Transverse colon (tissue), 4 donors: ENCODE measurements around the gene C1QL3. TPM values are rescaled to one million over a fixed set of nuclear protein-coding genes. Genes with fewer than 3 reads are reported as not detected.

Source experiments
- DNase-seq: peaks from one replicate; pipeline ENCODE4 v3.0.0-alpha.2; 2019
- H3K27ac ChIP-seq, 4 donors: fragments of 200-600 bp; sonication (generic); 2 replicates each; pipeline ENCODE4 v1.5.1; 2016 to 2018; ENCODE audit warnings: inconsistent platforms in 4 of 4
- H3K27me3 ChIP-seq: fragments of 200-600 bp; sonication (generic); 2 replicates; pipeline ENCODE4 v1.5.1; 2017; ENCODE audit warnings: inconsistent platforms
- H3K36me3 ChIP-seq, 4 donors: fragments of 200-600 bp; sonication (generic); 2 replicates each; pipeline ENCODE4 v1.5.1; 2017 to 2019; ENCODE audit warnings: inconsistent platforms in 4 of 4
- H3K4me1 ChIP-seq, 4 donors: fragments of 200-600 bp; sonication (generic); 2 replicates each; pipeline ENCODE4 v1.5.1; 2017 to 2020; ENCODE audit warnings: inconsistent platforms in 4 of 4
- H3K4me3 ChIP-seq, 4 donors: fragments of 200-600 bp; sonication (generic); 1 replicate in 1 of 4; 2 replicates in 3 of 4; pipeline versions ENCODE4 v1.5.1 to v1.6.1; 2017 to 2019; ENCODE audit warnings: inconsistent platforms in 4 of 4
- H3K9me3 ChIP-seq, 2 donors: fragments of 200-600 bp; sonication (generic); 2 replicates each; pipeline ENCODE4 v1.5.1; 2017 to 2019; ENCODE audit warnings: inconsistent platforms in 2 of 2
- EP300 ChIP-seq: sonication (generic); formaldehyde crosslinking; IDR thresholded peaks from one replicate; pipeline ENCODE4 v1.6.1; 2017; ENCODE audit warnings: antibody characterized with exemption, low read depth
- POLR2A ChIP-seq: fragments of 450-650 bp; IDR thresholded peaks from one replicate; pipeline ENCODE4 v1.6.1; 2016; ENCODE audit warnings: antibody characterized with exemption, mild to moderate bottlenecking, moderate library complexity
- POLR2AphosphoS5 ChIP-seq, 3 donors: sonication (generic); formaldehyde crosslinking; IDR thresholded peaks; one replicate each; pipeline ENCODE4 v1.6.1; 2016; ENCODE audit warnings: antibody characterized with exemption in 3 of 3
- WGBS, 2 donors: methylation state at CpG; one replicate each; pipeline ENCODE4 v1.1.5; 2018; ENCODE audit warnings: low coverage in 1 of 2; 5-methylcytosine and 5-hydroxymethylcytosine counted together
- in situ Hi-C, 4 donors: fragments of 200-750 bp; cut with MboI; loops; one replicate each; pipeline versions ENCODE4 v1.15.0 to v1.15.1; 2017; ENCODE audit warnings: low sequenced_read_pairs in 3 of 4, low pct_ligation_motif_present in 1 of 4, low pct_unique_long_range_greater_than_20kb in 1 of 4
- intact Hi-C: fragments of 100-400 bp; cut with DNase I; formaldehyde crosslinking; loops from one replicate; pipeline ENCODE4 v1.15.1; 2023; ENCODE audit warnings: low total_unique reads
- total RNA-seq, 4 donors: library from RNA; depleted of rRNA; stranded (reverse); fragments of >200 nt; gene quantifications; one replicate each; pipeline ENCODE4 v1.1.0, GENCODE V29; 2016
- TF ChIP-seq, protein P1 (sequence below), 5 experiments: fragments of 200-600 bp in 3 of 5; fragments of 450-650 bp in 2 of 5; sonication (generic) in 3 of 5; IDR thresholded peaks; 1 replicate in 2 of 5; 2 replicates in 3 of 5; pipeline ENCODE4 v1.5.1; 2016 to 2017; ENCODE audit warnings: antibody characterized with exemption in 5 of 5, inconsistent platforms in 3 of 5, mild to moderate bottlenecking in 2 of 5, moderate library complexity in 1 of 5

Gene C1QL3
- total RNA-seq, 4 donors from 2014 or later = not detected

DNA sequence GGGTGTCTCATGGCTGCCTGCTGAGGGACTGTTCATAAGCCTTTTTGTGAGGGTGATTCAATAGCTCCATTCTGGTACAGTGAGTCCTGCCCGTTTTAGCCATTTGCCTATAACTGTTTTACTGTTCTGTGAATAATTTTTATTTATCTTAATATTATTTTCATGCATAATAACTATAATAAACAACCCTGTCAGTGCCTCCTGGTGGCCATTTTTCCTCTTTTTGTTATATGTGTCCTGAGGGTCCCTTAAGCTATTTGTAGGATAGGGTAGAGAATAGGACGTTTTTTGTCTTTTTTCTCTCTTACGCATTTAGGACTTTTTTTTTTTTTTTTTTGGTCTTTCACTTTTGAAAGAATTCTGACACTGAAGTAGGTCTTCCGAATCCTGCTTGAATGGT, 2.9 kb downstream of the C1QL3 start:
- intact Hi-C loops (no loop called here), in situ Hi-C loops (loop anchor here in 1 of 4 donors (25.0 kb wide), 1 partner anchor 632 kb away; no protein-coding TSS in a partner anchor)
- Histone ChIP-seq H3K4me1 (peaks cover 5 to 25% (median 20%) of the 10 kb centered on the region in 4 donors), H3K27ac (no peak overlapping the region), H3K9me3 (no peaks in the 10 kb centered on the region), H3K36me3 (no peaks in the 10 kb centered on the region), H3K27me3 (peaks cover 49% of the 10 kb centered on the region), H3K4me3 (no peak overlapping the region)
- no peak for DNase-seq
- TF ChIP-seq EP300 (no peak), POLR2AphosphoS5 (IDR thresholded peaks at IDR 0.05) (no peak), POLR2A (no peak)
- TF ChIP-seq, protein P1, sequence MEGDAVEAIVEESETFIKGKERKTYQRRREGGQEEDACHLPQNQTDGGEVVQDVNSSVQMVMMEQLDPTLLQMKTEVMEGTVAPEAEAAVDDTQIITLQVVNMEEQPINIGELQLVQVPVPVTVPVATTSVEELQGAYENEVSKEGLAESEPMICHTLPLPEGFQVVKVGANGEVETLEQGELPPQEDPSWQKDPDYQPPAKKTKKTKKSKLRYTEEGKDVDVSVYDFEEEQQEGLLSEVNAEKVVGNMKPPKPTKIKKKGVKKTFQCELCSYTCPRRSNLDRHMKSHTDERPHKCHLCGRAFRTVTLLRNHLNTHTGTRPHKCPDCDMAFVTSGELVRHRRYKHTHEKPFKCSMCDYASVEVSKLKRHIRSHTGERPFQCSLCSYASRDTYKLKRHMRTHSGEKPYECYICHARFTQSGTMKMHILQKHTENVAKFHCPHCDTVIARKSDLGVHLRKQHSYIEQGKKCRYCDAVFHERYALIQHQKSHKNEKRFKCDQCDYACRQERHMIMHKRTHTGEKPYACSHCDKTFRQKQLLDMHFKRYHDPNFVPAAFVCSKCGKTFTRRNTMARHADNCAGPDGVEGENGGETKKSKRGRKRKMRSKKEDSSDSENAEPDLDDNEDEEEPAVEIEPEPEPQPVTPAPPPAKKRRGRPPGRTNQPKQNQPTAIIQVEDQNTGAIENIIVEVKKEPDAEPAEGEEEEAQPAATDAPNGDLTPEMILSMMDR (IDR thresholded peaks at IDR 0.05) = no peak
- 75 to 80% methylated on average over 3 to 4 of the region's 4 CpGs for WGBS, 2 donors

DNA sequence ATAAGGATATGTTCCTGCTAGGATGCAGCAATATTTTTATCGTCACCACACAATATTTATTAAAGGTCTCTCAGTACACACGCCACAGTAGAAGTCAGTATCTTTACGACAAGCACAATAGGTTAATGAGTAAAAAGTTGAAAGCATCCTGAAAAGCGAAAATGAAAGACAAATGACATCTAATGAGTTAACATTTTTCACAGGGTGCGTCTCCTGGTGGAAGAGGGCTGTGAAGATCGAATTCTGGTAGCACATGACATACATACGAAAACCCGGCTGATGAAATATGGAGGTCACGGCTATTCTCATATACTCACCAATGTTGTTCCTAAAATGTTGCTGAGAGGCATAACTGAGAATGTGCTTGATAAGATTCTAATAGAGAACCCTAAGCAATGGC, 10.8 kb downstream of the C1QL3 start:
- Histone ChIP-seq H3K4me1 (no peaks in the 10 kb centered on the region), H3K4me3 (no peak overlapping the region), H3K36me3 (no peaks in the 10 kb centered on the region), H3K27me3 (no peaks in the 10 kb centered on the region), H3K27ac (no peak overlapping the region), H3K9me3 (no peaks in the 10 kb centered on the region)
- in situ Hi-C loops (loop anchor here in 1 of 4 donors (25.0 kb wide), 1 partner anchor 624 kb away; no protein-coding TSS in a partner anchor), intact Hi-C loops (no loop called here)
- TF ChIP-seq POLR2A (no peak), POLR2AphosphoS5 (IDR thresholded peaks at IDR 0.05) (no peak), EP300 (no peak)
- TF ChIP-seq, protein P1 (IDR thresholded peaks at IDR 0.05) = no peak
- DNase-seq = no peak
- WGBS, 2 donors = 75 to 94% methylated on average over 5 to 9 of the region's 9 CpGs

DNA sequence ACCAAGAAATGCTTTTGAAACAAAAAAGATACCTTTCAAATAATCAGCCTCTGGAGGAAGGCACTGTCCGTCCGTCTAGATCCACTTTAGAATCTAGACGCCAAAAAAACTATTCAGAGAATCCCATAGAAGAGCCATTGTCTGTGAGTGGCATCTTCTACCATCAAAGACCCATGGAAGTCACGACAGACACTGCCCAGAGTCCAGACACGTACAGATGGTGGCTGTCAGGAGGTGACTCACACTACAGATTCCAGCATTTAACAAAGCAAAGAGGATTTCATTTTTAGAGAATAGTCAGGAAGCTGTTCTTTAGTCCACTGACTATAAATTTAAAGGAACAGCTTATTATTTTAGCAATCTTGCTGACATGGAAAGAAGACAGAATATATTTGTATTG, 11.7 kb downstream of the C1QL3 start:
- H3K27me3 ChIP-seq = no peaks in the 10 kb centered on the region
- H3K27ac ChIP-seq = no peak overlapping the region
- in situ Hi-C loops (loop anchor here in 1 of 4 donors (25.0 kb wide), 1 partner anchor 623 kb away; no protein-coding TSS in a partner anchor), intact Hi-C loops (no loop called here)
- 85 to 88% methylated on average over 5 of the region's 5 CpGs for WGBS, 2 donors
- H3K4me3 ChIP-seq = no peak overlapping the region
- TF ChIP-seq, protein P1 (IDR thresholded peaks at IDR 0.05) = no peak
- TF ChIP-seq EP300 = no peak
- TF ChIP-seq POLR2AphosphoS5 (IDR thresholded peaks at IDR 0.05) = no peak
- TF ChIP-seq POLR2A = no peak
- no peaks in the 10 kb centered on the region for H3K4me1 ChIP-seq
- no peak for DNase-seq
- H3K36me3 ChIP-seq = no peaks in the 10 kb centered on the region
- no peaks in the 10 kb centered on the region for H3K9me3 ChIP-seq

DNA sequence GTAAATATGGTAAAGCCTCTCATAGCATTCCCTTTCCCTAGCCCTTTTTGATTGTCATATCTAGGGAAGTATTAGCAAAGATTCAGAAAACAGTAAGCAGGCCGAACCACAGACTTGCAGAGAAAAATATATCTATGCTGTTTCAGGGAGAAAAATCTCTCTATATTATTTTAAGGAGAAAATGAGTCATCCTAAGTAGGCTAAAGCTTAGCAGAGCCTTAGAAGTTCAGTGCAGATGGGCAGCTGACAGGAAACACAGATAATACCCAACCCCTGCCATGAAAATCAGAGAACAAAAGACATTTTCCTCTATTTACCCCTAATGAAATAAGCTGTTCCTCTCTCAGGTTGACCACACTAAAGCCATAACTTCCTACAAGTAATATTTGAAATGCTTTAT, 16.5 kb downstream of the C1QL3 start:
- 100% methylated on average over 1 of the region's 1 CpG for WGBS, 2 donors
- H3K36me3 ChIP-seq = no peaks in the 10 kb centered on the region
- no peak overlapping the region for H3K4me3 ChIP-seq
- in situ Hi-C loops = loop anchor here in 1 of 4 donors (25.0 kb wide), 1 partner anchor 618 kb away; no protein-coding TSS in a partner anchor
- DNase-seq = no peak
- intact Hi-C loops = no loop called here
- H3K4me1 ChIP-seq = no peaks in the 10 kb centered on the region
- no peaks in the 10 kb centered on the region for H3K27me3 ChIP-seq
- H3K27ac ChIP-seq = no peak overlapping the region
- no peaks in the 10 kb centered on the region for H3K9me3 ChIP-seq
- TF ChIP-seq POLR2AphosphoS5 (IDR thresholded peaks at IDR 0.05) (no peak), EP300 (no peak), POLR2A (no peak)
- TF ChIP-seq, protein P1 (IDR thresholded peaks at IDR 0.05) = no peak
